Osteocyte (in vitro differentiated cells): ENCODE data around the gene PFDN5. TPM values are rescaled to one million over a fixed set of nuclear protein-coding genes. Genes with fewer than 3 reads are reported as not detected.

ENCODE experiments used
- DNase-seq: peaks from one replicate; pipeline ENCODE4 v3.0.0; 2021; ENCODE audit warnings: mixed read lengths; ENCODE audit not compliant: unreplicated experiment; ENCODE audit errors: extremely low spot score
- H3K27ac Mint-ChIP-seq: one replicate; pipeline ENCODE4 v1.8.0; 2021; ENCODE audit warnings: mild to moderate bottlenecking, mixed read lengths; ENCODE audit not compliant: unreplicated experiment
- H3K27me3 Mint-ChIP-seq: one replicate; pipeline ENCODE4 v1.8.0; 2021; ENCODE audit warnings: mixed read lengths; ENCODE audit not compliant: unreplicated experiment
- H3K36me3 Mint-ChIP-seq: one replicate; pipeline ENCODE4 v1.8.0; 2021; ENCODE audit warnings: mixed read lengths; ENCODE audit not compliant: unreplicated experiment
- H3K4me1 Mint-ChIP-seq: one replicate; pipeline ENCODE4 v1.8.0; 2021; ENCODE audit warnings: mixed read lengths; ENCODE audit not compliant: unreplicated experiment
- H3K4me3 Mint-ChIP-seq: one replicate; pipeline ENCODE4 v1.8.0; 2021; ENCODE audit warnings: mild to moderate bottlenecking, moderate library complexity, mixed read lengths; ENCODE audit not compliant: unreplicated experiment
- H3K9me3 Mint-ChIP-seq: one replicate; pipeline ENCODE4 v1.8.0; 2021; ENCODE audit warnings: mixed read lengths; ENCODE audit not compliant: unreplicated experiment
- CTCF ChIP-seq: fragments of 200-600 bp; sonication (generic); IDR thresholded peaks from 2 replicates; pipeline ENCODE4 v1.5.0; 2021; ENCODE audit warnings: antibody characterized with exemption, mild to moderate bottlenecking, moderate library complexity
- total RNA-seq: library from RNA; stranded (reverse); gene quantifications from 2 replicates; pipeline ENCODE4 v1.2.1, GENCODE V29; 2021

PFDN5 gene
- total RNA-seq, 1 donor from 2014 or later: 394 TPM

GRCh38 chr12:53344487-53344823, 49.1 kb downstream of the PFDN5 start:
- H3K4me3 Mint-ChIP-seq: peak overlapping the region; percentile 58
- H3K4me1 Mint-ChIP-seq: peaks cover 22% of the 10 kb centered on the region
- H3K27me3 Mint-ChIP-seq: peaks cover 6% of the 10 kb centered on the region
- no peak overlapping the region for H3K27ac Mint-ChIP-seq
- no peaks in the 10 kb centered on the region for H3K9me3 Mint-ChIP-seq
- no peak for TF ChIP-seq CTCF
- DNase-seq: no peak
- no peaks in the 10 kb centered on the region for H3K36me3 Mint-ChIP-seq

- Mint-ChIP-seq H3K36me3 (no peaks in the 10 kb centered on the region), H3K27ac (peak overlapping the region; percentile 96), H3K9me3 (no peaks in the 10 kb centered on the region), H3K4me1 (peaks cover 22% of the 10 kb centered on the region), H3K27me3 (peaks cover 4% of the 10 kb centered on the region), H3K4me3 (peak overlapping the region; percentile 94)
- peak; percentile 87 for DNase-seq
- TF ChIP-seq CTCF: peak; percentile 68
These were observed 49.6 kb downstream of the PFDN5 start for GRCh38 chr12:53344824-53345485.

GRCh38 chr12:53345486-53346188, 50.3 kb downstream of the PFDN5 start:
- H3K36me3 Mint-ChIP-seq: no peaks in the 10 kb centered on the region
- peaks cover 2% of the 10 kb centered on the region for H3K27me3 Mint-ChIP-seq
- peaks cover 22% of the 10 kb centered on the region for H3K4me1 Mint-ChIP-seq
- H3K27ac Mint-ChIP-seq: peak overlapping the region; percentile 96
- peak overlapping the region; percentile 94 for H3K4me3 Mint-ChIP-seq
- DNase-seq: peak; percentile 86
- no peaks in the 10 kb centered on the region for H3K9me3 Mint-ChIP-seq
- TF ChIP-seq CTCF: peak; percentile 3

GRCh38 chr12:53346491-53346890, 51.1 kb downstream of the PFDN5 start:
- Mint-ChIP-seq H3K4me3 (no peak overlapping the region), H3K9me3 (no peaks in the 10 kb centered on the region), H3K4me1 (peaks cover 22% of the 10 kb centered on the region), H3K36me3 (no peaks in the 10 kb centered on the region), H3K27ac (no peak overlapping the region), H3K27me3 (peaks cover 2% of the 10 kb centered on the region)
- DNase-seq: no peak
- TF ChIP-seq CTCF: no peak

GRCh38 chr12:53347905-53348304, 52.6 kb downstream of the PFDN5 start:
- no peak for DNase-seq
- H3K27ac Mint-ChIP-seq: no peak overlapping the region
- H3K4me1 Mint-ChIP-seq: peaks cover 27% of the 10 kb centered on the region
- H3K36me3 Mint-ChIP-seq: no peaks in the 10 kb centered on the region
- no peaks in the 10 kb centered on the region for H3K27me3 Mint-ChIP-seq
- TF ChIP-seq CTCF: no peak
- H3K4me3 Mint-ChIP-seq: no peak overlapping the region
- H3K9me3 Mint-ChIP-seq: no peaks in the 10 kb centered on the region

Other genes starting within 250 kb of the PFDN5 start
- 107 and 116 TPM in 2 replicates for gene TNS2, start 245.5 kb upstream of the PFDN5 start, total RNA-seq
- 28.3 and 29.0 TPM in 2 replicates for gene SPRYD3, start 216.2 kb upstream of the PFDN5 start, total RNA-seq
- gene IGFBP6, start 197.9 kb upstream of the PFDN5 start, total RNA-seq: 18.8 and 22.3 TPM in 2 replicates
- gene SOAT2, start 192.1 kb upstream of the PFDN5 start, total RNA-seq: not detected in 2 replicates
- gene ZNF740, start 114.8 kb upstream of the PFDN5 start, total RNA-seq: 39.6 and 55.4 TPM in 2 replicates
- 45.0 and 47.0 TPM in 2 replicates for gene CSAD, start 114.6 kb upstream of the PFDN5 start, total RNA-seq
- gene ITGB7, start 88.3 kb upstream of the PFDN5 start, total RNA-seq: 0.83 TPM in 1 of 2 replicates, not detected in the other
- gene RARG, start 63.3 kb upstream of the PFDN5 start, total RNA-seq: 31.6 and 34.9 TPM in 2 replicates
- gene ESPL1, start 27.2 kb upstream of the PFDN5 start, total RNA-seq: 7.6 and 8.6 TPM in 2 replicates
- 72.5 and 80.5 TPM in 2 replicates for gene MYG1, start 4.2 kb downstream of the PFDN5 start, total RNA-seq
- 66.3 and 72.8 TPM in 2 replicates for gene AAAS, start 26.1 kb downstream of the PFDN5 start, total RNA-seq
- not detected in 2 replicates for gene SP7, start 40.8 kb downstream of the PFDN5 start, total RNA-seq
- gene SP1, start 84.6 kb downstream of the PFDN5 start, total RNA-seq: 77.0 and 83.3 TPM in 2 replicates
- gene AMHR2, start 128.3 kb downstream of the PFDN5 start, total RNA-seq: not detected in 2 replicates
- 102 and 105 TPM in 2 replicates for gene PRR13, start 146.2 kb downstream of the PFDN5 start, total RNA-seq
- gene PCBP2, start 156.6 kb downstream of the PFDN5 start, total RNA-seq: 984 and 1,015 TPM in 2 replicates
- 47.7 and 51.8 TPM in 2 replicates for gene MAP3K12, start 203.9 kb downstream of the PFDN5 start, total RNA-seq
- 33.9 and 38.8 TPM in 2 replicates for gene TARBP2, start 205.7 kb downstream of the PFDN5 start, total RNA-seq
- not detected in 2 replicates for gene NPFF, start 211.9 kb downstream of the PFDN5 start, total RNA-seq